GM23338 (cell line): ENCODE results near the gene SERPINA7. TPM values are rescaled to one million over a fixed set of nuclear protein-coding genes. Genes with fewer than 3 reads are reported as not detected.

Experiments used
- ATAC-seq: fragments of 200-7000 bp; cut with Tn5 transposase; 3 replicates; pipeline ENCODE4 v1.9.1; 2020
- DNase-seq: peaks from one replicate; pipeline ENCODE4 v3.0.0-alpha.2; 2015; ENCODE audit warnings: low spot score
- H2AFZ ChIP-seq: fragments of 200-600 bp; sonication (generic); 2 replicates; pipeline ENCODE4 v1.8.0; 2016; ENCODE audit warnings: antibody characterized with exemption, mild to moderate bottlenecking, moderate library complexity
- H3F3A ChIP-seq: fragments of 200-600 bp; sonication (generic); replicated peaks from 2 replicates; pipeline ENCODE4 v1.8.0; 2017; ENCODE audit warnings: antibody characterized with exemption, mixed run types, low read depth
- H3K27ac ChIP-seq: fragments of 200-600 bp; sonication (generic); 2 replicates; pipeline ENCODE4 v1.6.1; 2016; ENCODE audit warnings: low read depth
- H3K27me3 ChIP-seq: fragments of 200-600 bp; sonication (generic); 2 replicates; pipeline ENCODE4 v1.8.0; 2016; ENCODE audit warnings: mild to moderate bottlenecking, mixed run types, moderate library complexity; ENCODE audit not compliant: insufficient read depth
- H3K36me3 ChIP-seq: fragments of 200-600 bp; sonication (generic); 2 replicates; pipeline ENCODE4 v1.8.0; 2016; ENCODE audit warnings: mild to moderate bottlenecking; ENCODE audit not compliant: insufficient read depth
- H3K4me1 ChIP-seq: fragments of 200-600 bp; sonication (generic); 2 replicates; pipeline ENCODE4 v1.8.0; 2016; ENCODE audit warnings: mild to moderate bottlenecking, moderate library complexity; ENCODE audit not compliant: insufficient read depth
- H3K4me2 ChIP-seq: fragments of 200-600 bp; sonication (generic); 2 replicates; pipeline ENCODE4 v1.7.1; 2017; ENCODE audit warnings: mixed run types
- H3K4me3 ChIP-seq: fragments of 200-600 bp; sonication (generic); 2 replicates; pipeline ENCODE4 v1.6.1; 2016; ENCODE audit warnings: mixed run types
- H3K79me2 ChIP-seq: fragments of 200-600 bp; sonication (generic); replicated peaks from 2 replicates; pipeline ENCODE4 v1.8.0; 2017; ENCODE audit warnings: mild to moderate bottlenecking; ENCODE audit not compliant: insufficient read depth
- H3K9me2 ChIP-seq: fragments of 200-600 bp; sonication (generic); 2 replicates; pipeline ENCODE4 v1.8.0; 2017; ENCODE audit not compliant: insufficient read depth
- H4K20me1 ChIP-seq: fragments of 200-600 bp; sonication (generic); replicated peaks from 2 replicates; pipeline ENCODE4 v1.8.0; 2017; ENCODE audit warnings: mild to moderate bottlenecking; ENCODE audit not compliant: insufficient read depth
- H3K27ac Mint-ChIP-seq: 2 replicates; pipeline ENCODE4 v1.8.0; 2020; ENCODE audit warnings: inconsistent platforms, mild to moderate bottlenecking, moderate library complexity, mixed read lengths
- H3K27me3 Mint-ChIP-seq: 3 replicates; pipeline ENCODE4 v1.8.0; 2022; ENCODE audit warnings: low read depth, mild to moderate bottlenecking, moderate library complexity, mixed read lengths, inconsistent platforms; ENCODE audit not compliant: insufficient read depth, poor library complexity
- H3K36me3 Mint-ChIP-seq: 3 replicates; pipeline ENCODE4 v1.8.0; 2021; ENCODE audit warnings: low read depth, mild to moderate bottlenecking, inconsistent platforms, moderate library complexity, mixed read lengths
- H3K4me1 Mint-ChIP-seq: 3 replicates; pipeline ENCODE4 v1.8.0; 2020; ENCODE audit warnings: mild to moderate bottlenecking, inconsistent platforms, mixed read lengths
- H3K4me3 Mint-ChIP-seq: 3 replicates; pipeline ENCODE4 v1.8.0; 2021; ENCODE audit warnings: moderate library complexity, mild to moderate bottlenecking, inconsistent platforms, mixed read lengths
- H3K9me3 Mint-ChIP-seq: 3 replicates; pipeline ENCODE4 v1.8.0; 2020; ENCODE audit warnings: moderate library complexity, mild to moderate bottlenecking, inconsistent platforms, mixed read lengths
- CREB1 ChIP-seq: fragments of 250-450 bp; sonication (Bioruptor Pico); IDR thresholded peaks from 2 replicates; pipeline ENCODE4 v1.5.0; 2020; ENCODE audit warnings: low read depth, mild to moderate bottlenecking, moderate library complexity
- CTCF ChIP-seq, 2 experiments: fragments of 200-600 bp in 1 of 2; sonication (generic) in 1 of 2; conservative IDR thresholded peaks; 2 replicates each; pipeline versions ENCODE4 v1.5.1 to v1.6.1; 2016 to 2017; ENCODE audit warnings: antibody characterized with exemption in 2 of 2, low read depth in 2 of 2, mild to moderate bottlenecking in 2 of 2, moderate library complexity in 1 of 2
- ETS1 ChIP-seq: IDR thresholded peaks from 2 replicates; pipeline ENCODE4 v1.6.1; 2016; ENCODE audit warnings: antibody characterized with exemption
- EZH2 ChIP-seq: fragments of 200-600 bp; sonication (generic); IDR thresholded peaks from one replicate; pipeline ENCODE4 v1.8.0; 2017; ENCODE audit warnings: antibody characterized with exemption, mild to moderate bottlenecking, low read depth; ENCODE audit not compliant: unreplicated experiment
- EZH2phosphoT487 ChIP-seq: fragments of 200-600 bp; sonication (generic); IDR thresholded peaks from one replicate; pipeline ENCODE4 v1.8.1; 2018; ENCODE audit warnings: antibody characterized with exemption; ENCODE audit not compliant: unreplicated experiment
- JUNB ChIP-seq: IDR thresholded peaks from one replicate; pipeline ENCODE4 v1.6.1; 2016; ENCODE audit warnings: antibody characterized with exemption; ENCODE audit not compliant: unreplicated experiment
- NANOG ChIP-seq: IDR thresholded peaks from 2 replicates; pipeline ENCODE4 v1.6.1; 2016; ENCODE audit warnings: antibody characterized with exemption, borderline replicate concordance
- POLR2AphosphoS5 ChIP-seq: IDR thresholded peaks from 2 replicates; pipeline ENCODE4 v1.6.1; 2016; ENCODE audit warnings: antibody characterized with exemption, low read depth
- REST ChIP-seq: IDR thresholded peaks from one replicate; pipeline ENCODE4 v1.6.1; 2018; ENCODE audit warnings: antibody characterized with exemption; ENCODE audit not compliant: unreplicated experiment
- STAT1 ChIP-seq: IDR thresholded peaks from one replicate; pipeline ENCODE4 v1.6.1; 2016; ENCODE audit warnings: antibody characterized with exemption; ENCODE audit not compliant: unreplicated experiment
- ZNF114 ChIP-seq: fragments of 250-450 bp; sonication (Bioruptor Pico); IDR thresholded peaks from 2 replicates; pipeline ENCODE4 v1.5.0; 2020; ENCODE audit warnings: mild to moderate bottlenecking, moderate library complexity
- ZNF331 ChIP-seq: fragments of 250-450 bp; sonication (Bioruptor Pico); IDR thresholded peaks from 2 replicates; pipeline ENCODE4 v1.5.0; 2020; ENCODE audit warnings: low read depth, mild to moderate bottlenecking, moderate library complexity
- polyA plus RNA-seq: library from polyadenylated mRNA; unstranded; fragments of >200 nt; fragmentation: Nextera tagmentation; extraction: Ambion mirVana; gene quantifications from 2 replicates; pipeline ENCODE4 v1.2.1, GENCODE V29; 2016
- total RNA-seq: library from RNA; depleted of rRNA; stranded (reverse); fragments of >200 nt; shearing (Covaris generic); gene quantifications from 2 replicates; pipeline ENCODE4 v1.2.3, GENCODE V29; 2014

SERPINA7 gene
- total and polyA plus RNA-seq, 2 experiments from 2014 or later: not detected

DNA sequence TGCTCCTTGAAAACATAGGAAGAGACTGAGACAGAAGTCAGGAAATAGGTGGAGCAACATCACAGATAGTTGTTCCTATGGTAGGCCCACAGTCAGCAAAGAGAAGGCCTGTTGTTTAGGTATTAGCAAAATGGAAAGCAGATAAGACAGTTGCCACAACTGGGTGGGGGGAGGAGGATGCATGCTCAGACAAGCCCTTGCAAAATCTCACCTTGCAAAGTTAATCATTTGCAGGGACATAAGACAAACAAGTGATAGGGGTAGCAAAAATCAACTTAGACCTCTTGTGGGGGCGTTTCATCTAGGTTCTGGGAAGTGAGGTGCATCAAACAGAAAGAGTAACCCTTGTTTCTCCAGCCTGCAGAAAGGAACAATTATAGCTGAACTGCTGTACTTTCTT is 30.7 kb downstream of the SERPINA7 start:
- H3F3A ChIP-seq: no peaks in the 10 kb centered on the region
- no peaks in the 10 kb centered on the region for H3K27me3 Mint-ChIP-seq
- H3K4me1 Mint-ChIP-seq: no peaks in the 10 kb centered on the region
- no peak overlapping the region for H3K27ac ChIP-seq
- ATAC-seq: no peak
- H3K4me1 ChIP-seq: no peaks in the 10 kb centered on the region
- no peaks in the 10 kb centered on the region for H3K36me3 ChIP-seq
- H2AFZ ChIP-seq: no peak overlapping the region
- DNase-seq: no peak
- H3K9me3 Mint-ChIP-seq: peaks cover 42% of the 10 kb centered on the region
- H3K4me3 ChIP-seq: no peak overlapping the region
- H3K27me3 ChIP-seq: no peaks in the 10 kb centered on the region
- H3K9me2 ChIP-seq: no peaks in the 10 kb centered on the region
- H3K79me2 ChIP-seq: no peaks in the 10 kb centered on the region
- H3K27ac Mint-ChIP-seq: no peak overlapping the region
- no peak for TF ChIP-seq POLR2AphosphoS5
- TF ChIP-seq NANOG: no peak
- TF ChIP-seq ZNF331 (CRISPR knock-in tag): no peak
- TF ChIP-seq STAT1: no peak
- no peak for TF ChIP-seq EZH2
- TF ChIP-seq CREB1 (CRISPR knock-in tag): no peak
- TF ChIP-seq ETS1: no peak
- TF ChIP-seq CTCF (conservative IDR thresholded peaks at IDR 0.05; ENCODE audit: low read depth in 2 of 2): no peak
- TF ChIP-seq EZH2phosphoT487: no peak
- no peak for TF ChIP-seq ZNF114
- no peaks in the 10 kb centered on the region for H4K20me1 ChIP-seq
- H3K4me3 Mint-ChIP-seq: no peak overlapping the region
- H3K36me3 Mint-ChIP-seq: peaks cover 4% of the 10 kb centered on the region; the same call in 1 of the 3 replicates
- H3K4me2 ChIP-seq: no peak overlapping the region

- no peaks in the 10 kb centered on the region for H3F3A ChIP-seq
- ATAC-seq (no peak), DNase-seq (no peak)
- H3K9me2 ChIP-seq: no peaks in the 10 kb centered on the region
- Mint-ChIP-seq H3K4me1 (no peaks in the 10 kb centered on the region), H3K9me3 (peaks cover 34% of the 10 kb centered on the region), H3K27ac (no peak overlapping the region), H3K4me3 (no peak overlapping the region), H3K27me3 (no peaks in the 10 kb centered on the region), H3K36me3 (no peaks in the 10 kb centered on the region)
- no peak overlapping the region for H3K4me2 ChIP-seq
- no peaks in the 10 kb centered on the region for H3K27me3 ChIP-seq
- no peaks in the 10 kb centered on the region for H3K4me1 ChIP-seq
- no peaks in the 10 kb centered on the region for H4K20me1 ChIP-seq
- H3K79me2 ChIP-seq: no peaks in the 10 kb centered on the region
- no peak overlapping the region for H3K4me3 ChIP-seq
- no peak overlapping the region for H3K27ac ChIP-seq
- no peaks in the 10 kb centered on the region for H3K36me3 ChIP-seq
- no peak overlapping the region for H2AFZ ChIP-seq
- TF ChIP-seq JUNB: no peak
- no peak for TF ChIP-seq CTCF (conservative IDR thresholded peaks at IDR 0.05; ENCODE audit: low read depth in 2 of 2)
- no peak for TF ChIP-seq ZNF331 (CRISPR knock-in tag)
- TF ChIP-seq ZNF114: no peak
- no peak for TF ChIP-seq EZH2phosphoT487
- no peak for TF ChIP-seq REST
- TF ChIP-seq CREB1 (CRISPR knock-in tag): no peak
- TF ChIP-seq ETS1: no peak
Measured at GRCh38 chrX:106005684-106006083, 32.8 kb downstream of the SERPINA7 start.
